VCaP (cell line): ENCODE data around the gene RAB10.
"Not testable (repeated sequence)": the region's sequence is repeated elsewhere in the genome, so short reads cannot be mapped to it uniquely, and the experiment has no call there.

Source experiments
- H3K27ac ChIP-seq: fragments of 450-650 bp; 2 replicates; pipeline ENCODE4 v1.5.1; 2017
- TF ChIP-seq, protein P1 (sequence below): fragments of 450-650 bp; conservative IDR thresholded peaks from 2 replicates; pipeline ENCODE4 v1.5.1; 2017; ENCODE audit warnings: mild to moderate bottlenecking, moderate library complexity

The RAB10 gene

DNA sequence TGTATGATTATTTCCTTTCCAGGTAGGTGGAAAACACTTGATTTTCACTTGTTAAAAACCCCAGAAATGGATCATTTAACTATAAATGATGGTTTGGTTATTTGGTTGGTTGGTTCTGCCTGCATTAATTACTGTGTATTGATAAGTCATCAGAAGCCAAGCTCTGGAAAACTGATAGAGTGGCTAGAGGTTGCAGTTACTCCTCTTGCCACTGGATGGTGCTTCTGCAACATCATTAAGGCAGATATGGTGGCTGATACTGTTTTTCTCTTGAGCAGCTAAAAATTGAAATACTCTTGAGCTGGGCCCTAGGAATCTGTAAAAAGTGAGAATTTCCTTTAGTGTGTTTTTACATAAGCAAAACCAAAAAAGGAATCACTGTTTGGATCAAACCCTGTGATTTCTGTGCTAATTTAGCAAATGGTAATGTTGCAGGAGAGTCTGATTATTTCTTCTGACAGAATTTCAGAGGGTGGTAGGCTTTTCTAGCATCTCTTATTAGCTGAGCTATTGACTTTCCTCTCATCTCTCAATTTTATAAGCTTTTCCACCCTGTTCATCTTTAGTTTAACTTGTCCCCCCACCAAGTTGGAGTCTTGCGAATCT, 54.3 kb downstream of the RAB10 start:
- TF ChIP-seq, protein P1, sequence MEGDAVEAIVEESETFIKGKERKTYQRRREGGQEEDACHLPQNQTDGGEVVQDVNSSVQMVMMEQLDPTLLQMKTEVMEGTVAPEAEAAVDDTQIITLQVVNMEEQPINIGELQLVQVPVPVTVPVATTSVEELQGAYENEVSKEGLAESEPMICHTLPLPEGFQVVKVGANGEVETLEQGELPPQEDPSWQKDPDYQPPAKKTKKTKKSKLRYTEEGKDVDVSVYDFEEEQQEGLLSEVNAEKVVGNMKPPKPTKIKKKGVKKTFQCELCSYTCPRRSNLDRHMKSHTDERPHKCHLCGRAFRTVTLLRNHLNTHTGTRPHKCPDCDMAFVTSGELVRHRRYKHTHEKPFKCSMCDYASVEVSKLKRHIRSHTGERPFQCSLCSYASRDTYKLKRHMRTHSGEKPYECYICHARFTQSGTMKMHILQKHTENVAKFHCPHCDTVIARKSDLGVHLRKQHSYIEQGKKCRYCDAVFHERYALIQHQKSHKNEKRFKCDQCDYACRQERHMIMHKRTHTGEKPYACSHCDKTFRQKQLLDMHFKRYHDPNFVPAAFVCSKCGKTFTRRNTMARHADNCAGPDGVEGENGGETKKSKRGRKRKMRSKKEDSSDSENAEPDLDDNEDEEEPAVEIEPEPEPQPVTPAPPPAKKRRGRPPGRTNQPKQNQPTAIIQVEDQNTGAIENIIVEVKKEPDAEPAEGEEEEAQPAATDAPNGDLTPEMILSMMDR: peak; percentile 84
- H3K27ac ChIP-seq: no peak overlapping the region

- not testable (repeated sequence) for H3K27ac ChIP-seq
These were observed 55.0 kb downstream of the RAB10 start for GRCh38 chr2:26088931-26089330.

DNA sequence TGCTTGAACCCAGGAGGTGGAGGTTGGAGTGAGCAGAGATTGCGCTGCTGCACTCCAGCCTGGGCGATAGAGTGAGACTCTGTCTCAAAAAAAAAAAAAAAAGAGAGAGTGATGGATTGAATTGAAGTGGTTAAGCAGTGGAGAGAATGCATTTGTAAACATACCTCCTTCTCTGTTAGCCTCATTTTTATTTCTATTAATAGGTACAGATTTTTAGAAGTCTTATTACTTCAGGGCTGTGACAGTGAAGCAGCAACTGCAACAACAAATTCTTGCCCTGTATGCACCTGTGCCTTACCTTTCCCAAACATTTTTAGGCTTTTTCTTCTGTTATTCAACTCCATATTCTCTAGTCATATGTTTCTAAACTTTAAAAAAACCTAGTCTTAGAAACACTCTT, 55.5 kb downstream of the RAB10 start:
- H3K27ac ChIP-seq: no peak overlapping the region

GRCh38 chr2:26095758-26096157, 61.9 kb downstream of the RAB10 start:
- TF ChIP-seq, protein P1: no peak
- H3K27ac ChIP-seq: no peak overlapping the region

More for the DNA sequence above, 55.5 kb downstream of the RAB10 start:
- TF ChIP-seq, protein P1: no peak

GRCh38 chr2:26099933-26100332, 66.0 kb downstream of the RAB10 start:
- H3K27ac ChIP-seq: no peak overlapping the region
- TF ChIP-seq, protein P1: no peak

DNA sequence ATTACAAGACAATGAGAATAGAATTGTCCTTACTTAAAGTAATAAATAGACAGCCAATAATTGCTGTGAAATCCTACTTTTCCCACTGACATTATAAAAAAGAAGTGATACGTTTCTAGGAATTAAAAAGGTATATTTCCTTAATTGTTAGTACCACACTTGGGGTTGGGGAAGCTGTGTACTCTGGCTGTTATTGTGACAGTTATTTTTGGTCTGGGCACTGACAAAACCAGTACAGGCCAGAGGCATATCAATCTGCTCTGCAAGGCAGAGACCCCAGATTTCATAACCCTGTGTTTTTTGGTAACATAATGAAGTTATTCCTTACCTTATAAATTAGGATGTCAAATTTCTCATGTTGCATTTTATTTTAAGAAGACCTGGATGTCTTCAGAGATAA, 66.5 kb downstream of the RAB10 start:
- TF ChIP-seq, protein P1: no peak
- H3K27ac ChIP-seq: no peak overlapping the region

GRCh38 chr2:26103752-26104151, 69.9 kb downstream of the RAB10 start:
- TF ChIP-seq, protein P1: no peak
- H3K27ac ChIP-seq: no peak overlapping the region

DNA sequence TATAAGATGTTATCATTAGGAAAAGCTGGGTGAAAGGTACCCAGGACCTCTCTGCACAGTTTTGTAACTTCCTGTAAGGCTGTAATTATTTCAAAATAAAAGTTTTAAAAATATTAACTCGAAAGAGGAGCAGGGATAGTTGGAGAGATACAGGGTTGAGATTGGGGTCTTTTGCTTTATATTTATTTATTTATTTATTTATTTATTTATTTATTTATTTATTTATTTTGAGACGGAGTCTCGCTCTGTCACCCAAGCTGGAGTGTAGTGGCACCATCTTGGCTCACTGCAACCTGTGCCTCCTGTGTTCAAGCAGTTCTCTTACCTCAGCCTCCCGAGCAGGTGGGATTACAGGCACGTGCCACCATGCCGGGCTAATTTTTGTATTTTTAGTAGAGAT, 74.8 kb downstream of the RAB10 start:
- not testable (repeated sequence) for H3K27ac ChIP-seq

DNA sequence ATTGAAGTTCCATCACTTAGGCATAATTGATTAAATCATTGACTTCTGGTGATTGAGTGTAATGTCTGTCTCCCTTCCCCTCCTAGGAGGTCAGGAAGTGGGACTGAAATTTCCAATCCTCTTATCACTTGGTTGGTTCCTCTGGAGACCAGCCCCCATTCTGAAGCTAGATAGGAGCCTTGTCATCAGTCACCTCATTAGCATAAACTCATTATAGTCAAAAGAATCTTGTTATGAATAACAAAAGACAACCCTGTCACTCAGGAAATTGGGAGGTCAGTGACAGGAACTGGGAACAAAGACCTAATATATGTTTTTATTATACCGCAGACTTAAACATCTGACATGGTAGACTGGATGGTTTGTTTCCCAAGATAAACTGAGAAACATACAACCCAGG, 78.3 kb downstream of the RAB10 start:
- TF ChIP-seq, protein P1: no peak
- no peak overlapping the region for H3K27ac ChIP-seq
